Measurements from ENCODE around the gene KRT7.

The KRT7 gene

DNA sequence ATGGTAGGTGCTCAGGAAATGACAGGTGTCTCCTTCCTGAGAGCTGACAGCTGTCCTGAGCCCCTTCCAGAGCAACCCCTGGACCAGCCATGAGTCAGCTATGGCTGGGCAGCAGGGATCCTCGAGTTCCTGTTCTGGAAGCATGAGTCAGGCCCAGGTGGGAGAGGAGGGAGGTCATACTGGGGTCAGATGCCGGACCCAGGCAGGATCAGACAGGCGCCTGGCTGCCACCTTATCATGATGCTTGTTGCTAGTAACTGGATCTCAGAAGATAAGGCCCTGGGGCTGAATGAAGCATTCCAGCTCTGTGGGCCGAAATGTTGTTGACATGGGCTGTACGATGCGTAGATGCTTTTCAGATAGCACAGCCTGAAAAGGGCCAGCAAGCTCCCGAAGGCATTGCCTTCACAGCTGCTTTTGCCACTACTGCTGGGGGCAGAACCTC lies 17.4 kb upstream of the KRT7 start:
- Mint-ChIP-seq H3K27ac (no peak overlapping the region), H3K27me3 (peaks cover 29% of the 10 kb centered on the region), H3K9me3 (no peaks in the 10 kb centered on the region), H3K4me3 (no peak overlapping the region), H3K36me3 (ENCODE audit: low read depth) (no peaks in the 10 kb centered on the region), H3K4me1 (ENCODE audit: low read depth) (no peaks in the 10 kb centered on the region)

DNA sequence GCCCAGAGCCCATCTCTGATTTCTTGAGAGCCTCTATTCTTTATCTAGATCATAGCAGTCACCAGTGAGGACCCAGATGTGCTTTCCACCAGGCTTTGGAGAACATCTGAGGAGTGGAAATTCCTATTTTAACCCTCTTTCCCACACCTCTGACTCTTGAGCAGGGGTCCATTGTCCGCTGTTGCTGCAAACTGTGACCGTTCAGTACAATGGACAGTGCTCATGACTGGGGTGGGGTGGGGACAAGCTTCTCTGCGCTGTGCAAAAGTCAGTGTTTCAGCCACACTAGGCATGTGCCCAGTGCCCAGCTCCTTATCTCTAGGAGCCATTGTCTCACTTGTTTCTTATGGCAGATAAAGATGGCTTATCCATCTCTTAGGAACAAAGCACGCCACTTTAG lies 16.9 kb upstream of the KRT7 start:
- Mint-ChIP-seq H3K9me3 (no peaks in the 10 kb centered on the region), H3K4me3 (no peak overlapping the region), H3K27ac (no peak overlapping the region), H3K4me1 (ENCODE audit: low read depth) (peaks cover 2% of the 10 kb centered on the region), H3K27me3 (peaks cover 34% of the 10 kb centered on the region), H3K36me3 (ENCODE audit: low read depth) (no peaks in the 10 kb centered on the region)

DNA sequence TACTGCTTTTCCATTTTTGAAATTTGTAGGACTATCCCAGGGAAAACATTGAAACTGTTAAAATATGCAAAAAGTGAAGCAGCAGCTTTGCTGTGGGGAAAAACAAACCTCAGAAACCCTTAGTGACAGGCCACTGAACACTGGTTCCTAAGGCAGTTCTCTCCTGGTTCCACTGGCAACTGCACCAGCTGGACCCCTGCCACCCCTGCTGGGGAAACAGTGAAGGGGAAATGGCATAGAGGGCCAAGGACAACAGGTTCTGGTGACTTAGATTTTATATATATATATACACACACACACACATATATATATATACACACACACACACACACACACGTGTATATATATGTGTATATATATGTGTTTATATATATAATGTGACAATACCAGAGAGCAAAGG lies 16.2 kb upstream of the KRT7 start:
- H3K9me3 Mint-ChIP-seq = no peaks in the 10 kb centered on the region
- H3K27me3 Mint-ChIP-seq = peaks cover 38% of the 10 kb centered on the region
- H3K36me3 Mint-ChIP-seq (ENCODE audit: low read depth) = no peaks in the 10 kb centered on the region
- H3K4me1 Mint-ChIP-seq (ENCODE audit: low read depth) = peaks cover 8% of the 10 kb centered on the region
- no peak overlapping the region for H3K27ac Mint-ChIP-seq
- no peak overlapping the region for H3K4me3 Mint-ChIP-seq

DNA sequence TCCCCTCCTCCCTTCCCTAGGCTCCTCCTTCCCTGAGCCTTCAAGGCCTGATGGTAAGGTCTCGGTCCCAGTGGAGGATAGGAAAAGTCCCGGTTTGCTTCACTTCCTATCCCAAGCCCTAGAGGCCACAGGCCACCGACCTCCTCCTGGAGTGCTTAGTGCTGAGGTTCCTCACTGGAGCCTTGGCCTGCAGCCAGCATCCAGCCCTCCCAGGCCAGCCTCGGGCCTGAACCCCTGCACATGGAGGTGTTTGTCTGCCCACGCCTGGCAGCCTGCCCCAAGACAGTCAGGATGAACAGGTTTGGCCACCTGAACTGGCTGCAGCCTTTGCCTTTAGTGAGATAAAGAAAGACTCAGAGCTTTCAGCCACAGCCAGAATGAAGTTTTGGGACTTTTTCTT lies 15.8 kb upstream of the KRT7 start:
- Mint-ChIP-seq H3K27ac (no peak overlapping the region), H3K4me1 (ENCODE audit: low read depth) (peaks cover 13% of the 10 kb centered on the region), H3K4me3 (no peak overlapping the region), H3K36me3 (ENCODE audit: low read depth) (no peaks in the 10 kb centered on the region), H3K9me3 (no peaks in the 10 kb centered on the region), H3K27me3 (peaks cover 38% of the 10 kb centered on the region)

DNA sequence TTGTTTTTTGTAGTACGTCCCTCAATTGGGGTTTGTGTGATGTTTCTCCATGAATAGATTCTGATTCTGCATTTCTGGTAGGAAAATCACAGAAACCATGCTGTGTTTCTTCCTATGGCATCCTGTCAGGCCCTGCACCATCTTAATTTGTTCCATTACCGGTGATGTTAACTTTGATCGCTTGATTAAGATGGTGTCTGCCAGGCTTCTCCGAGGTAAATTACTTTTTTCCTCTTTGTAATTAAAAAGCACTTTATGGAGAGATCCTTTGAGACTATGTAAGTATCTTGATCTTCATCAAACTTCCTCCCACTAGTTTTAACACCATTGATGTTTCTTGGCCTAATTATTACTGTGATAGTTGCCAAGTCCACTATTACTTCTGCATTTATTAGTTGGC lies 15.0 kb upstream of the KRT7 start:
- no peaks in the 10 kb centered on the region for H3K36me3 Mint-ChIP-seq (ENCODE audit: low read depth)
- H3K4me1 Mint-ChIP-seq (ENCODE audit: low read depth) = peaks cover 17% of the 10 kb centered on the region
- H3K9me3 Mint-ChIP-seq = no peaks in the 10 kb centered on the region
- H3K27ac Mint-ChIP-seq = no peak overlapping the region
- peaks cover 38% of the 10 kb centered on the region for H3K27me3 Mint-ChIP-seq
- H3K4me3 Mint-ChIP-seq = no peak overlapping the region

DNA sequence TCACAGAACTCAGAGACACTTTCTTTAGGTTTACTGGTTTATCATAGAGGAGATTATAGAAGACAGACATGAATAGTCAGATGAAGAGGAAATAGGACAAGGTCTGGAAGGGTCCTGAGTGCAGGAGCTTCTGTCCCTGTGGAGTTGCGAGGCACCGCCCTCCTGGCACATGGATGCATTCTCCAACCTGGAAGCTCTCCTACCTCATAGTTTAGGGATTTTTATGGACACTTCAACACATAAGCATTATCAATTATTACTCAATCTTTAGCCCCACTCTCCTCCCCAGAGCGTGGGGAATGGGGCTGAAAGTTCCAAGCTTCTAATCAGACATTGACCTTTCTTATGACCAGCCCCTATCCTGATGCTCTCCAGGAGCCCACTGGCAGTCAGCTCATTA lies 12.6 kb upstream of the KRT7 start:
- no peak overlapping the region for H3K27ac Mint-ChIP-seq
- no peaks in the 10 kb centered on the region for H3K36me3 Mint-ChIP-seq (ENCODE audit: low read depth)
- peaks cover 22% of the 10 kb centered on the region for H3K4me1 Mint-ChIP-seq (ENCODE audit: low read depth)
- no peak overlapping the region for H3K4me3 Mint-ChIP-seq
- H3K9me3 Mint-ChIP-seq = no peaks in the 10 kb centered on the region
- peaks cover 56% of the 10 kb centered on the region for H3K27me3 Mint-ChIP-seq

DNA sequence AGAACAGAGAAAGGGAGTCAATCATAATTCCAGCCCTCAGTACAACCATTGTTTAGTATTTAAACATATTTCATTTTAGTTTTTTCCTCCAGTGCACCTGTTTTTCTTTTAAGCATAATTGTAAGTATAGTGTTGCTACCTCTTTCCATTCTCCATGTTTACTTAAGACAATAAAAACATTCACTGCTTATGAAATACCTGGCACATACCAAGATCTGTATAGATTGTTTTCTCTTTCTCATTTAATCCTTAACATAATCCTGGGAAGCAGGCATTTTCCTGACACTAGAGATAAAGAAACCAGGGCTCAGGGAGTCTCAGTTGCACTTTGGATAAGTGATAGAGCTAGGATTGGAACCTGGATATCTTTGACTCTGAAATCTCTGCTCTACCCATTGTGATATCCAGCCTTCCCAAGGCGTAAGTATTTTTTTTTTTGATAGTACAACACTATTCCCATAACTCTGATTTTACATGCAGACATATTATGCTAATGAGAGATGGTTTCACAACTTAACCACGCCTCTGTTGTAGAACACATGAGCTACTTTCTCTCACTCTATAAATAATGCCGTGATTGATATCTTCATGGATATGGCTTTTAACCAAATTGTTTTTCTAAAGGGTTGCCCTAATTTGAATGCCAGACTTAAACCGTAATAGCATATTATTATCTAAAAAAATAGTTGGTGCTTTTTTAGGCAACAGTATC lies 11.8 kb upstream of the KRT7 start:
- no peak overlapping the region for H3K4me3 Mint-ChIP-seq
- H3K27me3 Mint-ChIP-seq = peaks cover 61% of the 10 kb centered on the region
- peaks cover 22% of the 10 kb centered on the region for H3K4me1 Mint-ChIP-seq (ENCODE audit: low read depth)
- H3K36me3 Mint-ChIP-seq (ENCODE audit: low read depth) = no peaks in the 10 kb centered on the region
- no peaks in the 10 kb centered on the region for H3K9me3 Mint-ChIP-seq
- no peak overlapping the region for H3K27ac Mint-ChIP-seq

DNA sequence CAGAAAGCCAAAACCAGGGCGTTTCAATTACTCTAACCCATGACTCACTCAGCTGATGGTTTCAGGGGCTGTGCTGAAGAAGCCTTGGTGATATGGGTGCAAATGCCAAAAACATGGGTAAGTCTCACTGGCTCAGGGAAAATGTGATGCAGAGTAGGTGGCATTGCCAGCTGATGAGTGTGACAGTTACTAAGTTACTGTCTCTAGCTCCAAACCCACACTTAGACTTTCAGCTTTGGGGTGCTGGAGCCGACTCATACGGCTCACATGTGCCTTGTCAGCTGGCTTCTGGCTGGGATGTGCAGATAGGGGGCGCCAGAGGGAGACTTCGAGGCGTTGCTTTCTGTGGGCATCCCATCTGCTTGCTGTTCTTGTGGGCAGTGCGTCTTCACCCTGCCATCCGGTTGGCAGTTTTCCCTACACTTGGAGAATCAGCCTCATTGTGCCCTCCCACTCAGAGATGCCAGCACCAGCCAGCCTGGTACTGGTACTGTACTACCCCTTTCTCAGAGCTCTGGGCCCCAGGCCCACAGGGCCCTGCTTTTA lies 11.1 kb upstream of the KRT7 start:
- H3K36me3 Mint-ChIP-seq (ENCODE audit: low read depth) = no peaks in the 10 kb centered on the region
- H3K27me3 Mint-ChIP-seq = peaks cover 68% of the 10 kb centered on the region
- peaks cover 22% of the 10 kb centered on the region for H3K4me1 Mint-ChIP-seq (ENCODE audit: low read depth)
- H3K9me3 Mint-ChIP-seq = no peaks in the 10 kb centered on the region
- peak overlapping the region; percentile 28 for H3K27ac Mint-ChIP-seq
- H3K4me3 Mint-ChIP-seq = no peak overlapping the region

DNA sequence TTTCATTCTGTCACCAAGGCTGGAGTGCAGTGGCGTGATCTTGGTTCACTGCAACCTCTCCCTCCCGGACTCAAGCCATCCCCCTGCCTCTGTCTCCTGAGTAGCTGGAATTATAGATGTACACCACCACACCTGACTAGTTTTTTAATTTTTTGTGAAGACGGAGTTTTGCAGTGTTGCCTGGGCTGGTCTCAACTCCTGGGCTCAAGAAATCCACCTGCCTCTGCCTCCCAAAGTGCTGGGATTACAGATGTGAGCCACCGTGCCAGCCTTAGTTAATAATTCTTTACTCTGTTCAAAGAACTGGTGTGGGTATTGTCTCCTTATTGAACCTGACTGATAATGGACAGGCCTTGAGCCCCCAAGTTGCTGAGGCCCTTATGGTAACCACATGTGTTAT lies 10.4 kb upstream of the KRT7 start:
- Mint-ChIP-seq H3K36me3 (ENCODE audit: low read depth) (no peaks in the 10 kb centered on the region), H3K9me3 (no peaks in the 10 kb centered on the region), H3K4me3 (no peak overlapping the region), H3K27ac (no peak overlapping the region), H3K27me3 (peaks cover 70% of the 10 kb centered on the region), H3K4me1 (ENCODE audit: low read depth) (peaks cover 22% of the 10 kb centered on the region)

DNA sequence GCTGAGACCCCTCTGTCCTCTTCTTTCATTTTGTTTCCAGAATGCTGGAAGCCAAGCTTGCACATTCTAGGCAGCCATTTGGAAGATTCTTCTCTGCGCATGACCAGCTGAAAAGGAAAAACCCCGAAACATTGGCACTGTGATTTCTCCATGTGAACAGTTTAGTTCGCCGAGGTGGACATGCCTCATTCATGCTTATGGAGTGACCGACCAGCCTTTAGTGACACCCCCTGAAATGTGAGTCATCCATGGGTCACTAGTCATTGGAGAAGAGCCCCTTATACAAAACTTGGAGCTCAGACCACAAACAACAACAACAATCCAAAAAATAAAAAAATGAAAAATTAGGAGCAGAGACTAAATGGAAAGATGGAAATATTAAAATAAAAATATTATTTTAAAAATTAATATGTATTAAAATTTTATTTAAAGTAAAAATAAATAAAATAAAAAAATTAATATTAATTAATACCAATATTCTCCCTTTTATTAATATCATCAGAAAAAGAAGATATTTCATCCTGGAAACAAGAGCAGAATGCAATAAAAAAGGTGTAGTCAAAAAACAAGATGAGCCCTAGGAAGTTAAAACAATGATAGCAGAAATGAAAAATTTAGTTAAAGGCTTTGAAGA lies 9.5 kb upstream of the KRT7 start:
- H3K9me3 Mint-ChIP-seq = no peaks in the 10 kb centered on the region
- peaks cover 67% of the 10 kb centered on the region for H3K27me3 Mint-ChIP-seq
- H3K4me3 Mint-ChIP-seq = no peak overlapping the region

DNA sequence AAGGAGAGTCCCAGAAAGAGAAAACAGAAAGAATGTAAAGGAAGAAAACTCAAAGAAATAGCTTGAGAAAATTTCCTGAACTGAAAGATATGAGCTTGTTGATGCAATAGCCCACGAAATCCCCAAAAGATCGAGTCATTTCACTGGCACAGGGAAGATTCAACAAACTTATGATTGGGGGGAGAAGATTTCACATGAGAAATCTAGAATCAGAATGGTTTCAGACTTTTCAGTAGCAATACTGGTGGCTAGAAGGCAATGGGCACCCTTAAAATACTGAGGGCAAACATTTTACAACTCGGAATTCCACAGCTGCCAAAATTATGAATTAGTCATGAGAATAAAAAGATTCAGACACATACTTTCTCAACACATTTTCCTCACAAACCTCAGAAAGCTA lies 8.9 kb upstream of the KRT7 start:
- Mint-ChIP-seq H3K27ac (no peak overlapping the region), H3K27me3 (peaks cover 63% of the 10 kb centered on the region), H3K9me3 (no peaks in the 10 kb centered on the region), H3K4me3 (no peak overlapping the region), H3K36me3 (ENCODE audit: low read depth) (no peaks in the 10 kb centered on the region), H3K4me1 (ENCODE audit: low read depth) (peaks cover 22% of the 10 kb centered on the region)

More for the DNA sequence above, 9.5 kb upstream of the KRT7 start:
- no peak overlapping the region for H3K27ac Mint-ChIP-seq
- H3K36me3 Mint-ChIP-seq (ENCODE audit: low read depth) = no peaks in the 10 kb centered on the region
- H3K4me1 Mint-ChIP-seq (ENCODE audit: low read depth) = peaks cover 22% of the 10 kb centered on the region

DNA sequence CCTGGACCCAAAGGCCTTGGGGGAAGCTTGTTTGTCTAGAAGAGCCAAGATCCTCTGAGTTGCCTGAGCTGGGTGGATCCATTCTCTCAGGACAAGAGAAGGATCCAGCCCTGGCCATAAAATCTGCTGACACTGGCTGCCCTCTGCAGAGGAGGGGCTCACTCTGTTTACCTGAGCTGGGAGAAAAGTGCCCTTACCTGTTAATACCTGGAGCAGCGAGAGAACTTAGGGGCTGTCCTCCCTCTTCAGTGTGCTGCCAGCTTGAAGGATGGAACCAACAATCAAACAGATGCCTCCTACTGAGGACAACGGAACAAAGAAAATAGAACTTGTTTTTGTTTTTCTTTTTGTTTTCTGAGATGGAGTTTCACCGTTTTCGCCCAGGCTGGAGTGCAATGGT lies 7.3 kb upstream of the KRT7 start:
- no peak overlapping the region for H3K27ac Mint-ChIP-seq
- peaks cover 61% of the 10 kb centered on the region for H3K27me3 Mint-ChIP-seq
- H3K4me1 Mint-ChIP-seq (ENCODE audit: low read depth) = peaks cover 22% of the 10 kb centered on the region
- H3K9me3 Mint-ChIP-seq = no peaks in the 10 kb centered on the region
- no peaks in the 10 kb centered on the region for H3K36me3 Mint-ChIP-seq (ENCODE audit: low read depth)
- H3K4me3 Mint-ChIP-seq = no peak overlapping the region

DNA sequence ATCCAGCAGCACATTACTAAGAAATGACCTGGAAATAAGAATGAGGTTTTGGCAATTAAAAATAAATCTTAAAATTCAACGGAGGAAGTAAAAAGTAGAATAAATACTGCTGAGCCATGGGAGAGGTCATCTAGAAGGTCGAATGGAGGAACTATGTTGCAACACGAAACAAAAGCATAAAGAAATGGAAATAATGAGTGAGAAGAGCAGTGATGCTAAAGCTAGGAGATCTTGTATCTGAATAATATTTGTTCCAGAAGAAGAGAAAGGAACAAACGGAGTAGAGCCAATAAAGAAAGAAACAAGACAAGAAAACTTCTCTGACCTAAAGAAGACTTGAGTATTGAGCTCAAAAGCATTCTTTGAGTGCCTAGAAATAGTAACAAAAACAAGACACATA lies 6.6 kb upstream of the KRT7 start:
- H3K36me3 Mint-ChIP-seq (ENCODE audit: low read depth) = no peaks in the 10 kb centered on the region
- H3K9me3 Mint-ChIP-seq = no peaks in the 10 kb centered on the region
- H3K27ac Mint-ChIP-seq = no peak overlapping the region
- no peak overlapping the region for H3K4me3 Mint-ChIP-seq
- peaks cover 59% of the 10 kb centered on the region for H3K27me3 Mint-ChIP-seq
- H3K4me1 Mint-ChIP-seq (ENCODE audit: low read depth) = peaks cover 16% of the 10 kb centered on the region

DNA sequence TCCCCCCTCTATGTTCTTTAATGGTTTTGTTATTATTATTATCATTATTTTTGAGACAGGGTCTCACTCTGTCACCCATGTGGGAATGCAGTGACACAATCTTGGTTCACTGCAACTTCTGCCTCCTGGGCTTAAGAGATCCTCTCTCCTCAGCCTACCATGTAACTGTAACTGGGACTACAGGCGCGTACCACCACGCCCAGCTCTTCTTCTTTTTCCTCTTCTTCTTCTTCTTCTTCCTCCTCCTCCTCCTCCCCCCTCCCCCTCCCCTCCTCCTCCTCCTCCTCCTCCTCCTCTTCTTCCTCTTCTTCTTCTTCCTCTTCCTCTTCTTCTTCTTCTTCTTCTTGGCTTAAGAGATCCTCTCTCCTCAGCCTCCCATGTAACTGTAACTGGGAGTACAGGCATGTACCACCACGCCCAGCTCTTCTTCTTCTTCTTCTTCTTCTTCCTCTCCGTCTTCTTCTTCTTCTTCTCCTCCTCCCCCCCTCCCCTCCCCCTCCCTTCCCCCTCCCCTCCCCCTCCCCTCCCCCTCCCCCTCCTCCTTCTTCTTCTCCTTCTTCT lies 5.4 kb upstream of the KRT7 start:
- Mint-ChIP-seq H3K9me3 (no peaks in the 10 kb centered on the region), H3K27me3 (peaks cover 72% of the 10 kb centered on the region), H3K36me3 (ENCODE audit: low read depth) (no peaks in the 10 kb centered on the region), H3K27ac (no peak overlapping the region), H3K4me3 (no peak overlapping the region), H3K4me1 (ENCODE audit: low read depth) (peaks cover 5% of the 10 kb centered on the region)

DNA sequence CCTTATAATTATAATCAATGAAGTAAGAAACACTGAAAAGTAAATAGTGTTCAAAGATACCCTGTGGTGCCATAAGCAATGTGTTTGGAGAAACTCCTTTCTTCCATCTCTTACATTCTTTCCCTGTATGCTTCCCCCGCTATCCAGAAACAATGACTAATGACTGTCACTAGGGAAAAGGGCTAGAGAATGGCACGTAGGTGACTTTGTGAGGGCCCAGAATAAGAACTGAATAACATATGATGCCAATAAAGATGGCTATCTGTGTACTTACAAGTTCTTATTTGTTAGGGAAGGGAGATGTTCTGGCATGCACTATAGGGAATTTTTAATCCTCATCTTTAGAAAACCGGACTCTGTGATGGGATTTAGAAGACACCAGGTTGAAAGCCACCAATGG lies 4.7 kb upstream of the KRT7 start:
- Mint-ChIP-seq H3K4me1 (ENCODE audit: low read depth) (peaks cover 5% of the 10 kb centered on the region), H3K27me3 (peaks cover 72% of the 10 kb centered on the region), H3K9me3 (no peaks in the 10 kb centered on the region), H3K27ac (no peak overlapping the region), H3K4me3 (no peak overlapping the region), H3K36me3 (ENCODE audit: low read depth) (no peaks in the 10 kb centered on the region)
